GM19468 (cell line): ENCODE data around the gene TEDC1.

Source experiments
- ATAC-seq: cut with Tn5 transposase; IDR thresholded peaks from one replicate; pipeline ENCODE4 v1.9.1; 2021; ENCODE audit warnings: mild to moderate bottlenecking, moderate library complexity, moderate number of reproducible peaks; ENCODE audit not compliant: unreplicated experiment; ENCODE audit errors: extremely low read depth

The TEDC1 gene

GRCh38 chr14:105508601-105509000 is 17.6 kb downstream of the TEDC1 start:
- ATAC-seq, result no peak

DNA sequence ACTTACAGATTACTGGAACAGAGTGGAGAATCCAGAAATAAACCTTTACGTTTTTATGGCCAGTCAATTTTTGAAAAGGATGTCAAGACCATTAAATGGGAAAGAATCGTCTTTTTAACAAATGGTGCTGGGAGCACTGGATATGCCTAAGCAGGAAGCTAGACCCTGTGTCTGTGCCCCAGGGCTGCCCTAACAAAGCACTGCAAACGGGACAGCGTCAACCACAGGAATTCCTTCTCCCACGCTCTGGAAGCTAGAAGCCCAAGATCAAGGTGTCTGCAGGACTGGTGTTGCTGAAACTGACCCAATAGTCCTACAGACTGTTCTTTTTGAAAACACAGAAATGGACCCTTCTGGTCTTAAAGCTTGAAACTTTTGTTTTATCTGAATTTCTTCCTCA is 26.1 kb downstream of the TEDC1 start:
- no peak for ATAC-seq

GRCh38 chr14:105519946-105520698 is 29.1 kb downstream of the TEDC1 start:
- no peak for ATAC-seq

GRCh38 chr14:105525326-105525725 is 34.3 kb downstream of the TEDC1 start:
- ATAC-seq, result no peak

- ATAC-seq, result no peak
These were observed 35.1 kb downstream of the TEDC1 start, which contains the start of gene TMEM121 for GRCh38 chr14:105525861-105526775. Gene TMEM121, plus strand, starts transcription at chr14:105526583. Its CDS starts 2,252 bp downstream, at chr14:105528835.

- no peak for ATAC-seq
These were observed 35.8 kb downstream of the TEDC1 start for GRCh38 chr14:105526776-105527380.

GRCh38 chr14:105527381-105527825 is 36.4 kb downstream of the TEDC1 start:
- ATAC-seq, result no peak

- ATAC-seq, result no peak
These were observed 37.0 kb downstream of the TEDC1 start for GRCh38 chr14:105527826-105528585.

DNA sequence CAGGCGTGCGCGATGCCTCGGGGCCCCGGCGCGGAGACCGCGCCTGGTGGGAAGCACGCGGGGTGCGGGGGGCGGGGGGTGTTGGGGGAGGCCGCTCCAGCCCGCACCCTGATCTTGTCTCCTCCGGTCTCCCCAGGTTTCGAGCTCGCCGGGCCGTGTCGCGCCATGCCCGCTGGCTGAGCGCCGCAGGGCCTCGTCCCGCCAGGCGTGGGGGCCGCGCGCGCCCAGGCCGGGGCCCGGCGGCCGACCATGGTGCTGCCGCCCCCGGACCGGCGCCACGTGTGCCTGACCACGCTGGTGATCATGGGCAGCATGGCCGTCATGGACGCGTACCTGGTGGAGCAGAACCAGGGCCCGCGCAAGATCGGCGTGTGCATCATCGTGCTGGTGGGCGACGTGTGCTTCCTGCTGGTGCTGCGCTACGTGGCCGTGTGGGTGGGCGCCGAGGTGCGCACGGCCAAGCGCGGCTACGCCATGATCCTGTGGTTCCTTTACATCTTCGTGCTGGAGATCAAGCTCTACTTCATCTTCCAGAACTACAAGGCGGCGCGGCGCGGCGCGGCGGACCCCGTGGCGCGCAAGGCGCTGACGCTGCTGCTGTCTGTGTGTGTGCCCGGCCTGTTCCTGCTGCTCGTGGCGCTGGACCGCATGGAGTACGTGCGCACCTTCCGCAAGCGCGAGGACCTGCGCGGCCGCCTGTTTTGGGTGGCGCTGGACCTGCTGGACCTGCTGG is 37.7 kb downstream of the TEDC1 start:
- no peak for ATAC-seq

- no peak for ATAC-seq
These were observed 38.2 kb downstream of the TEDC1 start for GRCh38 chr14:105529319-105529568.

DNA sequence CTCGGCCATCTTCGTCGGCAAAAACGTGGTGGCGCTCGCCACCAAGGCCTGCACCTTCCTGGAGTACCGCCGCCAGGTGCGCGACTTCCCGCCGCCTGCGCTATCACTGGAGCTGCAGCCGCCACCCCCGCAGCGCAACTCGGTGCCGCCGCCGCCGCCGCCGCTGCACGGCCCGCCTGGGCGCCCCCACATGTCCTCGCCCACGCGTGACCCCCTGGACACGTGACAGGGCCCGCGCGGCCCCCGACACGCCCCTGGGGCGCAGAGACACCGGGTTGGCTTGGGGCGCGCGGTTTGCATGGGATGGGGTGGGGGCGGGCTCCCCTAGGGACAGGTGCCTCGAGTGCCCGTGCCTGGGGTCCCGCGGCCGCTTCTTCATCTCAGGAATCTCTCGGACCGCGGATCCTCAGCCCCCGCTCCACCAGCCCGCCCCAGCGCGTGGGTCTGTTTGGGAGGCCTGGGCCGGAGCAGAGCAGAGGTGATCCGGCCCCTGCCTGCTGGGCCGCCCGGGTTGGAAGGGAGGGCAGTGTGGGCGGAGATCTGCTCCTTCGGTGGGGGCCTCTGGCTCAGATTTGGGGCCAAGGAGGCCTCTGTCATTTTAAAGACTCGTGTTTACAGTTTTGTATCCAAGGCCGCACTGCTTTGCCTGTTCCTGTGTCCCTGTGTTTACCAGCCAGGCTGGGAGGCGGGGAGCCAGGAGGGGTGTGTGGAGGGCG is 38.7 kb downstream of the TEDC1 start:
- ATAC-seq, result no peak

- no peak for ATAC-seq
These were observed 39.4 kb downstream of the TEDC1 start for GRCh38 chr14:105530285-105531087.

GRCh38 chr14:105531088-105531893 is 40.2 kb downstream of the TEDC1 start:
- ATAC-seq, result no peak

DNA sequence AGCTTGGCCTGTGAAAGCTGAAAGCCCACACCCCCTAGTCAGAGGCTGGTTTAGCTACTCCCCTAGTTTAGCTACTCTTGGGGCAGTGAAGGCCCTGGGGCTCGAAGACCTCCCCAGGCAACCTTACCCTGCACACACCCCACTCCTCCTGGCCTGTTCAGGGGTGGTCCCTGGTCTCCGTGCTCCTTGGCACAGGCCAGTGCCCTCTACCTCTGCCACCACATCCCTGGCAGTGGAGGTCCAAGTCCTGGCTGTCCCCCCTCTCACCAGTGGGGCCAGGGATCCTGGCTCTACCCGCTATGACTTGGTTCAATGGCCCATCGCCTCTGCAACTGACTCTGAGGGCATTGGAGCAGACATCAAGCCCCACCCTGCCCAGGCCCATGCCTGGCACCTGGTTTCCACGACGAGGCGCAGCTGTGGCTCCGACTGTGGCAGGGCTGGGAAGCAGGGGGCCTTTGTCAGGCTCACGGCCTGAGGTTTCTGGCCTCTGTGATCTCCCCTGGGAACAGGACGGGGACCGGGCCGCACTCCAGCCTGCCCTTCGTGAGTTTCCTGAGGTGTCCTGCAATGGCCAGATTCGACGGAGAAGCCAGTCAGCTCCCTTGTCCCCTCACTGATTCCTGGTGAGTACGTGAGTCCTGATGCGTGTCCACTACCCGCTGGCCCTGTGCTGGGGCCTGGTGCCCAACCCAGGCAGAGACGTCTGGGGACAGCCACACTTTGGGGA is 41.0 kb downstream of the TEDC1 start:
- no peak for ATAC-seq

GRCh38 chr14:105532735-105533141 is 41.7 kb downstream of the TEDC1 start:
- ATAC-seq, result no peak

DNA sequence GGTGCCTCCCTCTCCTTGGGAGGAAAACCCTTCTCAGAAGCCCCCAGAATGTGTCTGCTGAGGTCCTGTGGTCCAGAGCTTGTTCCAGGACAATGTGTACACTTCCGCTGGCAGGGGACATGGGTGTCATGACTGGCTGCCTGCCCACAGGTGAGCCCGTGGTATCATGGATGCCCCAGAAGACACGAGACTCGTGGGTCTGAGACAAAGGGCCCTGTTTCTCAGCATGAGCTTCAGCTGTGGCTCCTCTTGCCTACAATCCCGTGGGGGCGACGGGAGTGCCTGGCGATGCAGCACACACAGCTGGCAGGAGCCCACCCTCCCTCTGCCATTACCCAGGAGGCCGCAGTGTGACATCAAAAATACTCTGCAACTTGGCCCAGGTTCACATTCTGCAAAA is 42.3 kb downstream of the TEDC1 start:
- no peak for ATAC-seq
